Testis (tissue), 3 donors: ENCODE measurements around the gene LRP8. TPM values are rescaled to one million over a fixed set of nuclear protein-coding genes. Genes with fewer than 3 reads are reported as not detected.

ENCODE experiments used
- DNase-seq: peaks from one replicate; pipeline ENCODE4 v3.0.0-alpha.2; 2019
- H3K27ac ChIP-seq, 2 donors: fragments of 200-600 bp; sonication (generic); one replicate each; pipeline ENCODE4 v1.5.1; 2019
- H3K27me3 ChIP-seq: fragments of 200-600 bp; sonication (generic); one replicate; pipeline ENCODE4 v1.5.1; 2019
- H3K36me3 ChIP-seq: fragments of 200-600 bp; sonication (generic); one replicate; pipeline ENCODE4 v1.5.1; 2017; ENCODE audit warnings: low read depth; ENCODE audit errors: missing control alignments
- H3K4me1 ChIP-seq: fragments of 200-600 bp; sonication (generic); one replicate; pipeline ENCODE4 v1.5.1; 2019
- H3K4me3 ChIP-seq, 2 donors: fragments of 200-600 bp; sonication (generic); one replicate each; pipeline ENCODE4 v1.5.1; 2017 to 2019
- H3K9me3 ChIP-seq: fragments of 200-600 bp; sonication (generic); one replicate; pipeline ENCODE4 v1.5.1; 2017
- POLR2A ChIP-seq: fragments of 450-650 bp; IDR thresholded peaks from one replicate; pipeline ENCODE4 v1.6.1; 2017; ENCODE audit warnings: antibody characterized with exemption, mild to moderate bottlenecking, moderate library complexity
- WGBS, 2 donors: methylation state at CpG; one replicate each; pipeline ENCODE4 v1.1.5; 2018; 5-methylcytosine and 5-hydroxymethylcytosine counted together
- intact Hi-C: fragments of 100-400 bp; cut with DNase I; formaldehyde crosslinking; loops from one replicate; pipeline ENCODE4 v1.15.1; 2023; ENCODE audit warnings: low total_unique reads
- polyA plus RNA-seq: library from polyadenylated mRNA; stranded (reverse); fragments of 350-450 nt; fragmentation: Illumina TruSeq; extraction: RNeasy Lipid Tissue Mini Kit (QIAGEN cat#74804); gene quantifications from one replicate; pipeline ENCODE4 v1.2.3, GENCODE V29; 2014; ENCODE audit warnings: low read depth, low replicate concordance; ENCODE audit not compliant: insufficient read depth
- total RNA-seq, 2 donors: library from RNA; depleted of rRNA; stranded (reverse); fragments of >200 nt; gene quantifications; one replicate each; pipeline ENCODE4 v1.2.3, GENCODE V29; 2016
- TF ChIP-seq, protein P1 (sequence below), 3 experiments: fragments of 450-650 bp in 2 of 3; fragments of 200-600 bp in 1 of 3; sonication (generic) in 1 of 3; IDR thresholded peaks; one replicate each; pipeline ENCODE4 v1.5.1; 2016 to 2019; ENCODE audit warnings: antibody characterized with exemption in 3 of 3, mild to moderate bottlenecking in 2 of 3, moderate library complexity in 1 of 3

Gene LRP8
- total and polyA plus RNA-seq, 3 donors from 2014 or later, result 64.3 to 253 (median 223) TPM

DNA sequence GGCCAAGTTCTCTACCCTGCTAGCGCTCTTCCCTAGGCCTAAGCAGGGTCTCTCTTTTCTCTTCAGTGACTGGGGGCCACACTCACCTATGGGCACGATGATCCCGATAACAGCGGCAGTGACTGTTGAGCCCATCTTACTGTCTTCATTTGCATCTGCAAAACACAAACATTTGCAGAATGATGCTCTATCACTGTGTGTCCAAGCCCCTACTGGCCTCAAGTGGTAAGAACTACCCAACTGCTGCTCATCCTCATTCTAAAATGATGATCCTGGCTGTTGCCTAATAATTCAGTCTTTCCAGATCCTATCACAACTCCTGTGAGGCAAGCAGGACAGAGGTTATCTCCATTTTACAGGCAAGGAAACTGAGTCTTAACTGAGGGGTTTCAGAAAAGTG, 72.8 kb downstream of the LRP8 start:
- intact Hi-C loops, result no loop called here
- no peak overlapping the region for H3K4me3 ChIP-seq
- WGBS, 2 donors, result 96 to 100% methylated on average over 4 of the region's 4 CpGs
- H3K36me3 ChIP-seq, result no peaks in the 10 kb centered on the region
- H3K27ac ChIP-seq, result no peak overlapping the region
- no peak for DNase-seq
- H3K4me1 ChIP-seq, result peaks cover 9% of the 10 kb centered on the region
- no peaks in the 10 kb centered on the region for H3K9me3 ChIP-seq
- TF ChIP-seq, protein P1, sequence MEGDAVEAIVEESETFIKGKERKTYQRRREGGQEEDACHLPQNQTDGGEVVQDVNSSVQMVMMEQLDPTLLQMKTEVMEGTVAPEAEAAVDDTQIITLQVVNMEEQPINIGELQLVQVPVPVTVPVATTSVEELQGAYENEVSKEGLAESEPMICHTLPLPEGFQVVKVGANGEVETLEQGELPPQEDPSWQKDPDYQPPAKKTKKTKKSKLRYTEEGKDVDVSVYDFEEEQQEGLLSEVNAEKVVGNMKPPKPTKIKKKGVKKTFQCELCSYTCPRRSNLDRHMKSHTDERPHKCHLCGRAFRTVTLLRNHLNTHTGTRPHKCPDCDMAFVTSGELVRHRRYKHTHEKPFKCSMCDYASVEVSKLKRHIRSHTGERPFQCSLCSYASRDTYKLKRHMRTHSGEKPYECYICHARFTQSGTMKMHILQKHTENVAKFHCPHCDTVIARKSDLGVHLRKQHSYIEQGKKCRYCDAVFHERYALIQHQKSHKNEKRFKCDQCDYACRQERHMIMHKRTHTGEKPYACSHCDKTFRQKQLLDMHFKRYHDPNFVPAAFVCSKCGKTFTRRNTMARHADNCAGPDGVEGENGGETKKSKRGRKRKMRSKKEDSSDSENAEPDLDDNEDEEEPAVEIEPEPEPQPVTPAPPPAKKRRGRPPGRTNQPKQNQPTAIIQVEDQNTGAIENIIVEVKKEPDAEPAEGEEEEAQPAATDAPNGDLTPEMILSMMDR (IDR thresholded peaks at IDR 0.05), result no peak
- no peak for TF ChIP-seq POLR2A
- H3K27me3 ChIP-seq, result no peaks in the 10 kb centered on the region

DNA sequence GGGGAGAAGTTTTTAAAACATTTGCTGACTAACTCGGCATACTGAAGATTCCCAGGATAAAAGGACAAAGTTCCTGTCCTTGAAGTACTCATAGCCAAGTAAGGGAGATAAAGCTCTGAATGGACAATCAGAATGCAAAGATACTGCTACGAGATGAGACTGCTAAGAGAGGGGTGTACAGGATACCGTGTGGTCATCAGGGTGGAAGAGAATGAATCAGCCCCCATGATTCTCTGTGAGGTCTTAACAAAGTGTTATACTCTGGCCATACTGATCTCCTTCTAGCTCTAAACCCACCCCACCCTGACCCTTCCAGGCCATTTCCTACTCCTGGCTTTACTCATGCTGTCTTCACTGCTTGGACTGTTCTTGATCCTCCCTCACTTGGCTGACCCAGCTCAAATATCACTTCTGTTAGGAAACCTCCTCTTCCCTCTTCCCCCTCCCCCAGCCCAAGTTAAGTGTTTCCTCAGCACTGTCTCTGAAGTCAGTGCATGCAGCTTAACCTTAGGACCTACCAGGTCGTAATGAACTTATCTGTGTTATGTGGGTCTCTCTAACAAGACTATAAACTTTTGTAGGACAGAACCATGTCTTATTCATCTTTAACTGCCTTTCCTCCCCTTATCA, 73.7 kb downstream of the LRP8 start:
- Histone ChIP-seq H3K9me3 (no peaks in the 10 kb centered on the region), H3K27ac (no peak overlapping the region), H3K36me3 (no peaks in the 10 kb centered on the region), H3K4me3 (no peak overlapping the region), H3K27me3 (no peaks in the 10 kb centered on the region), H3K4me1 (peaks cover 9% of the 10 kb centered on the region)
- 48 to 58% methylated on average over 4 of the region's 4 CpGs for WGBS, 2 donors
- no peak for TF ChIP-seq POLR2A
- TF ChIP-seq, protein P1 (IDR thresholded peaks at IDR 0.05), result no peak
- intact Hi-C loops, result no loop called here
- DNase-seq, result no peak

DNA sequence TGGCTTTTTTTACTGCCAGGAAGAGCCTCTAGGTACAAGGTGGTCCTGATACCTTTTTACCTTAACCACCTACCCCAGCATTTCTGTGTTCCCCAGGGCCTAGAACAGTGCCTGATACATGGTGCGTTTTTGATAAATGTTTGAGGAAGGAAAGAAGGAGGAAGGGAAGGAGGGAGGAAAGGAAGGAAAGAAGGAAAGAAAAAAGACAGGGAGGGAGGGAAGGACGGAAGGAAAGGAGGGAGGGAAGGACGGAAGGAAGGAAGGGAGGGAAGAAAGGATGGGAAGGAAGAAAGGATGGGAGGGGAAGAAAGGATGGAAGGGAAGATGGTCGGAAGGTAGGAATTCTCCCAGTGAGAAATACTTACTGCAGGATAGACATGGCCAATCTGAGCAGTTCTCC, 77.5 kb downstream of the LRP8 start:
- H3K36me3 ChIP-seq, result no peaks in the 10 kb centered on the region
- no peak for DNase-seq
- TF ChIP-seq, protein P1 (IDR thresholded peaks at IDR 0.05), result no peak
- no peak for TF ChIP-seq POLR2A
- H3K27ac ChIP-seq, result no peak overlapping the region
- peaks cover 9% of the 10 kb centered on the region for H3K4me1 ChIP-seq
- H3K4me3 ChIP-seq, result no peak overlapping the region
- intact Hi-C loops, result no loop called here
- 85 to 89% methylated on average over 4 of the region's 4 CpGs for WGBS, 2 donors
- no peaks in the 10 kb centered on the region for H3K27me3 ChIP-seq
- no peaks in the 10 kb centered on the region for H3K9me3 ChIP-seq

DNA sequence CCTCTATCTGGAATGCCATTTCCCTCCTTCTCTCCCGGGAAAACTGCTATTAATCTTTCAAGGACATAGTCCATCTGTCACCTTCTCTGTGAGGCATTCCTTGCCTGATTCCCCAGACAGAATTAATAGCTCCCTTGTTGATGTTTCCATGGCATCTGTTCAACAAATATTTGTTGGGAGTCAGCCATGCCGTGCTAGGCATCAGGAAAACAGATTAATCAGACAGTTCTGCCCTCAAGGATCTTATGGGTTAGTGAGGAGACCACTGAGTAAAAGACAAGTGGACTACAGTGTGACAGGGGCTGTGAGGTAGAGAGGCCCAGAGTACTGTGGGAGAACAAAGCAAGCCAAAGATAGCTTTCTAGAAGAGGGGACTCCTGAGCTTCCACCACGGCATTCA, 78.2 kb downstream of the LRP8 start:
- 55 to 74% methylated on average over 3 of the region's 3 CpGs for WGBS, 2 donors
- intact Hi-C loops, result no loop called here

More for the DNA sequence above, 78.2 kb downstream of the LRP8 start:
- H3K9me3 ChIP-seq, result no peaks in the 10 kb centered on the region
- no peak overlapping the region for H3K4me3 ChIP-seq
- no peaks in the 10 kb centered on the region for H3K36me3 ChIP-seq
- no peak for TF ChIP-seq POLR2A
- TF ChIP-seq, protein P1 (IDR thresholded peaks at IDR 0.05), result no peak
- peaks cover 7% of the 10 kb centered on the region for H3K4me1 ChIP-seq
- no peaks in the 10 kb centered on the region for H3K27me3 ChIP-seq
- H3K27ac ChIP-seq, result no peak overlapping the region
- DNase-seq, result no peak
